Natural killer cell treated with Interleukin-12 subunit alpha and Interleukin-12 subunit beta and Interleukin-15 and Interleukin-18, amount 100 ng/mL, for 72 hours (primary cell): Measurements from ENCODE around the gene PJA1. TPM values are rescaled to one million over a fixed set of nuclear protein-coding genes. Genes with fewer than 3 reads are reported as not detected.
A peak's percentile ranks its signal among the peaks of the same experiment; 100 is the strongest.

Source experiments
- ATAC-seq, 2 donors: fragments of 150-1000 bp; cut with Tn5 transposase in 1 of 2; sonication (Bioruptor Pico), chemical (Tn5 transposase) in 1 of 2; 2 replicates each; pipeline ENCODE4 v1.10.0; 2021
- DNase-seq: peaks from one replicate; pipeline ENCODE4 v3.0.0; 2022; ENCODE audit warnings: low spot score
- H3K27ac Mint-ChIP-seq, 2 donors: 1 replicate in 1 of 2; 2 replicates in 1 of 2; pipeline ENCODE4 v1.8.0; 2022; ENCODE audit warnings: mixed read lengths in 2 of 2, mild to moderate bottlenecking in 1 of 2, moderate library complexity in 1 of 2
- H3K27me3 Mint-ChIP-seq, 2 donors: 1 replicate in 1 of 2; 2 replicates in 1 of 2; pipeline ENCODE4 v1.8.0; 2022; ENCODE audit warnings: mixed read lengths in 2 of 2
- H3K36me3 Mint-ChIP-seq: one replicate; pipeline ENCODE4 v1.8.0; 2022; ENCODE audit warnings: mixed read lengths
- H3K4me1 Mint-ChIP-seq, 2 donors: 1 replicate in 1 of 2; 2 replicates in 1 of 2; pipeline ENCODE4 v1.8.0; 2022; ENCODE audit warnings: low read depth in 2 of 2, mixed read lengths in 2 of 2, mild to moderate bottlenecking in 1 of 2
- H3K4me3 Mint-ChIP-seq: one replicate; pipeline ENCODE4 v1.8.0; 2022; ENCODE audit warnings: mixed read lengths
- H3K9me3 Mint-ChIP-seq: 2 replicates; pipeline ENCODE4 v1.8.0; 2022; ENCODE audit warnings: mixed read lengths
- total RNA-seq, 2 donors: library from RNA; stranded (reverse); gene quantifications; one replicate each; pipeline ENCODE4 v1.2.3, GENCODE V29; 2022

The PJA1 gene
- total RNA-seq, 2 donors from 2014 or later = 18.8 to 20.4 TPM

DNA sequence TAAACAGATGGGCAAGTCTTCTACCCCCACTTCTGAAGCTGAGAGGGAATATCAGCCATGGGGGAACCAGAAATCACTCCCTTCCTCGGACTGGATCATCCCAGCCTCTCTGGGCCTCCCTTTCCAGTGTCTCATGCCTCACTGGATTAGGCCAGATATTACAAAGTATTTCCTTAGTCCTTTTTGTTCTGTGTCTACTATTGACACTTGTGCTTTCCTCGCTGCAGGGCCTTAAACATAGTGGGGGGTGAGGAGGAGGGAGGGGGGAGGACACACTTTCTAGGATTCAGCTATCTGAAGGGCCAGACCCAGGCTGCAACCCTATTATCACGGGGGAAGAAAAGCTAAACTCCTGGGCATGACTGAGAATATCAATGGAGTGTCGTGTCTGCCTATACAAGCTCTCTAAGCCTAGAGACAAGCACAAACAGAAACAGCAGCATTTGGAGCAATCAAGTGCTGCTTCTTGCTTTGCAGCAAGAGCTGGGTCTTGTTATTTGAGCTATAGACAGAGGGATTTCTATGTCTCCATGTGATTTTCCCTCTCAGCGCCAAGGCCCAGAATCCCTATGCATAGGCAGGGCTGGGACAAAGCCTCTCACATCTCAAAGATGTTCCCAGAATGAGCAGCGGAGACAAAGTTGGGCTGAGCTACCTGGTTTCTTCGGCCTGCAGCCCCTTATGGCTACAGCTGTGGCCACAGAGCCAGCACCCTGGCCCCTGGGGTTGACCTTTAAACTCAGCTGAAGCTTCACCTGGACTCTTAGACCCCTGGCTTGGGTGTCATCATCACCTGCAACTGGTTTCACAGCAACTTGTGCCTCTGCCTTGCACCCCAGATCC lies 20.2 kb downstream of the PJA1 start:
- Mint-ChIP-seq H3K27ac (no peak overlapping the region), H3K36me3 (no peaks in the 10 kb centered on the region), H3K27me3 (peaks cover 0 to 5% of the 10 kb centered on the region in 2 donors), H3K4me3 (no peak overlapping the region), H3K4me1 (no peaks in the 10 kb centered on the region), H3K9me3 (no peaks in the 10 kb centered on the region)
- no peak for ATAC-seq
- no peak for DNase-seq

DNA sequence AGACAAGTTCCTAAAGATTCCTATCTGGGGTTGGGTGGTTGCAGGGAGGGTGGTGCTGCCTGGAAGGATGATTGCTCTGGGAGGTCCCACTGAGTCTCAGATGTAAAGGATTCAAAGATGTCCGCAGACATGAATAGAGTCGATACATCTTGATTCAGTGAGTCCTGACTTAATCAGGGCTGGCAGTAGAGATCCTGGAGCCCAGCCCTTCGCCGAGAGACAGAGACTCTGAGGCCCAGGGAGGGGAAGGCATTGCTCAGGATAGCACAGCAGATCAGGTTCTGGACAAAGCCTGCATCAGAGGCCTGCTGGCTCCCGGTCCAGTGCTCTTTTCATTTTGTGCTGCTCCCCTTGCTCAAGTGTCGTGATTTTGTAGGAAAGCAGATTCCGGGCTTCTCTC lies 21.7 kb downstream of the PJA1 start:
- H3K4me1 Mint-ChIP-seq = no peaks in the 10 kb centered on the region
- no peak overlapping the region for H3K27ac Mint-ChIP-seq
- peaks cover 0 to 7% of the 10 kb centered on the region in 2 donors for H3K27me3 Mint-ChIP-seq
- DNase-seq (no peak), ATAC-seq (no peak)
- no peak overlapping the region for H3K4me3 Mint-ChIP-seq
- no peaks in the 10 kb centered on the region for H3K36me3 Mint-ChIP-seq
- no peaks in the 10 kb centered on the region for H3K9me3 Mint-ChIP-seq

DNA sequence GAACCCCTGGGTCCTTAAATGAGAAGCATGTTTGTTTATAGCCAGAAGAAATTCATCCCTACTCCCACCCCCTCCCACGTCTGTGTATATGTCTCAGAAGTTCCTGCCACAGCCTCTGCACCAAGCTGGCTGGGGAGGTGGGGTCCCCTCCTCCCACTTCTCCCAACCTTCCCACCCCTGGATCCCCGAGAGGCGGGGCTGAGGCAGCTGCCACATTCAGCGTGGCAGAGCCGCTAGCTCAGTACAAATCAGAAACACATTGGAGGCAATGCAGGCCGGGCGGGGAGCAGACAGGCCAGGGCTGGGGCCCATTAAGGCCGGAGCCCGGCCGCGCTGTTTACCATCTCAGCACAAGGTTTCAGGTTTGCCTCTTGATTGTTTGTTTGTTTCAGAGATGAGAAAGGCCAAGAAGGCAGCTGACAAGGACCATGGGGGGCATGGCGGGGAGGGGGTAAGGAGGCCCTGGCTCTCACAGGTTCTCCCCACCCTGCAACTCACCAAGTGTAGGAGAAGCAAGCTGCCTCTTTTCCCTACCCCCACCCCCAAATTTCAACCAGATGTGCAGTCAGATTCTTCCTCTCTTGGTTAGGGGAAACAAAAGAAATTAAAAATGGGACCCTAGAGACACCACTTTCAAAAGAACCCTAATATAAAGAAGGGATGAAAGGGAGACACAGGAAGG lies 22.3 kb downstream of the PJA1 start:
- Mint-ChIP-seq H3K9me3 (no peaks in the 10 kb centered on the region), H3K4me1 (no peaks in the 10 kb centered on the region), H3K4me3 (no peak overlapping the region), H3K36me3 (no peaks in the 10 kb centered on the region), H3K27me3 (peaks cover 0 to 7% of the 10 kb centered on the region in 2 donors), H3K27ac (no peak overlapping the region)
- peak in 1 of 2 donors; percentile 8 for ATAC-seq
- DNase-seq = no peak

DNA sequence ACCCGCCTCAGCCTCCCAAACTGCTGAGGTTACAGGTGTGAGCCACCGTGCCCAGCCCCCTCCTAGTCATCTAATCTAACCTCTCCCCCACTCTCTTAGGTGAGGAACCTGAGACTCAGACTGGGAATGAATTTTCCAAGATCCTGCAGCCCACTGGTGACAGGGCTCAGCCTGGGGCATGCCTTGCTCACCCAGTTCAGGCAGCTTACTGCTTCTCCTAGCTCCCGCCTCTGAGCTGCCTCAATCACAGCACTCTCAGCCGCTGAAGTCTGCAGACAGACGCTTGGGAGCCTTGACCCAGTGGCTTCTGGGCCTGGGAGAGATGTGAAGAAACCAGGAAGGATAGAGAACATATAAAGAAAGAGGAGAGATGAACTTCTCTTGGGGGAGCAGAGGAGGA lies 24.4 kb downstream of the PJA1 start:
- no peak overlapping the region for H3K4me3 Mint-ChIP-seq
- no peaks in the 10 kb centered on the region for H3K36me3 Mint-ChIP-seq
- H3K27me3 Mint-ChIP-seq = peaks cover 0 to 9% of the 10 kb centered on the region in 2 donors
- H3K4me1 Mint-ChIP-seq = no peaks in the 10 kb centered on the region
- H3K27ac Mint-ChIP-seq = no peak overlapping the region
- DNase-seq (no peak), ATAC-seq (no peak)
- no peaks in the 10 kb centered on the region for H3K9me3 Mint-ChIP-seq

DNA sequence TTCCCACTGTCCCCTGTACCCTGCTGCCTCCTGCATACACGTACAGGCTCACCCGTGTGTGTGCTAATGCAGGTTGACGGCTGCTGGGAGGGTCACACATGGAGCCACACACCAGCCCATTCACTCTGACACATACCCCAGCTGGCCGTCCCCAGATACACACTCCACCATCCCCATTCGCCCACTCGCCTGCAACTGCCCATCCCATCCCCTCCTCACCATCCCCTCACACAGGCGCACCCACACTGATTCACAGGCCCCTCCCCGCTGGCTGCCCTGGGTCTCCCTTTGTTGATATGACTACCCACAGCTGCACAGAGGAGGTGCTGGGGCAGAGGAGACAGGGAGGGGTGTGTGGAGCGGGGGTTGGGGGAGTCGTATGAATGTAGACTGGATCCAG lies 25.7 kb downstream of the PJA1 start:
- Mint-ChIP-seq H3K27ac (no peak overlapping the region), H3K36me3 (no peaks in the 10 kb centered on the region), H3K4me1 (no peaks in the 10 kb centered on the region), H3K4me3 (no peak overlapping the region), H3K9me3 (no peaks in the 10 kb centered on the region), H3K27me3 (peaks cover 3 to 10% of the 10 kb centered on the region in 2 donors)
- ATAC-seq (peak in 1 of 2 donors; percentile 29), DNase-seq (no peak)

DNA sequence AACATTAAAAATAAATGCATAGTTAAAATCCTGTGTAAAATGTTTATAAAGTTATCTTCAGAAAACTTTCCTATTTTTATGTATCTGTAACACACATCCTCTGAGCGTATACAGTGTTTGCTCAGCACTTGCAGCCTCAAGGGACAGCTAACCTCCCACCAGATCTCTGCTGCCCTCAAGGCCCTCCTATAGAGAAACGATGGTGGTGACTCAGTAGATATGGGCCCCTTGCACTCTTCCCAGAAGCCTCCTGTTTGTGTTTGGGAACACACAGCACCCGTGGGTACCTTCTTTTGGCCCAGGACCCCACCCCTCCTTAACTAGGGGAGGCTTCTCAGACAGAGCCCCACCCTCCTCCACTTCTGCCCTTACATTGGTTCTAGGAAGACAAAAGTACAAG lies 26.7 kb downstream of the PJA1 start:
- no peaks in the 10 kb centered on the region for H3K4me1 Mint-ChIP-seq
- DNase-seq (no peak), ATAC-seq (no peak)
- H3K9me3 Mint-ChIP-seq = no peaks in the 10 kb centered on the region
- no peak overlapping the region for H3K4me3 Mint-ChIP-seq
- no peak overlapping the region for H3K27ac Mint-ChIP-seq
- no peaks in the 10 kb centered on the region for H3K36me3 Mint-ChIP-seq
- H3K27me3 Mint-ChIP-seq = peaks cover 13 to 17% of the 10 kb centered on the region in 2 donors

DNA sequence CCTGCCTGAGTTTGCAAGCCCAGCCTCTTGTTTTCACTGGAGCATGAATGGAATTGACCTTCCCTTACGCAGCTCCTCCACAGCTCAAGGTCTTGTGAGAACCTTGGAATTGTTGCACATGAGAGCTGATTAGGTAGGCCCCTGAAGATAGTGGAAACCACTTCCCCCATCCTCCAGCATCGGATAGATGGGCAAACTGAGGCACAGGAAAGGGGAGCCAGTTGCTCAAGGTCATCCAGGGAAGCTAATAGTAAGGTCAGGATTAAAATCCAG lies 27.2 kb downstream of the PJA1 start:
- Mint-ChIP-seq H3K9me3 (no peaks in the 10 kb centered on the region), H3K27ac (no peak overlapping the region), H3K36me3 (no peaks in the 10 kb centered on the region), H3K27me3 (peaks cover 18 to 22% of the 10 kb centered on the region in 2 donors), H3K4me1 (no peaks in the 10 kb centered on the region), H3K4me3 (no peak overlapping the region)
- ATAC-seq (no peak), DNase-seq (no peak)

DNA sequence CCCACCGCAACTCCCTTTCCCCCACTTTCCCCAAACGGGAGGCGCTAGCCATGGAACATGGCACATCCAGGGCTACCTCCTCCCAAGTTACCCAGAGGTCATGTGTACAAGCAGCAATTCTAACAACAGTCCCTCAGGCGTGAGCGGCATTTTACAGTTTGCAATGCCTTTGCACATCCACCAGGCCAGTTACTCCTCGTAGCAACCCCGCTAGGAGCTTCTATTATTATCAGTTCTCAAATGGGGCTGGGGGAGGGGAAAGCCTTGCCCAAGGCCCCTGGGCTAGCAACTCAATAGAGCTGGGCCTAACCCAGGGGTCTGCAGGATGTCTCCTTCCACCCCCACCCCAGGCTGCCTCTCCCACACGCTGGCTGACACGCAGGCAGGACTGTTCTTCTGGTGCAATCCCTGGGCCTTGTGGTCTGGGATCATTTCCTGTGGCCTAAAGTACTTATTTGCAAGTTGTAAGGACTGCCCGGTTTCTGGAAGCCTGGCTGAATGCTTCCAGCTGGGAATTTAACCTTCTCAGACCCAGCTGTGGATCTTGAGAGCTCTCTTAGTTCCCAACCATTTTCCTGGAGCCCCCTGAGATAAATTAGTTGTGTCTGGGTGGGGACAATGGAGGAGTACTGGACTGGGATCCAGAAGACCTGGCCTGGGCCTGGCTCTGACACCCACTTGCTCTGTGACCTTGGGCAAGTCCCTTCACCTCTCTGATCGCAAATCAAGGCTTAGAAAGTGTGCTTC lies 27.7 kb downstream of the PJA1 start:
- H3K27ac Mint-ChIP-seq = no peak overlapping the region
- H3K4me3 Mint-ChIP-seq = no peak overlapping the region
- peaks cover 18 to 22% of the 10 kb centered on the region in 2 donors for H3K27me3 Mint-ChIP-seq
- no peaks in the 10 kb centered on the region for H3K9me3 Mint-ChIP-seq
- H3K36me3 Mint-ChIP-seq = no peaks in the 10 kb centered on the region
- ATAC-seq (no peak), DNase-seq (no peak)
- H3K4me1 Mint-ChIP-seq = no peaks in the 10 kb centered on the region

DNA sequence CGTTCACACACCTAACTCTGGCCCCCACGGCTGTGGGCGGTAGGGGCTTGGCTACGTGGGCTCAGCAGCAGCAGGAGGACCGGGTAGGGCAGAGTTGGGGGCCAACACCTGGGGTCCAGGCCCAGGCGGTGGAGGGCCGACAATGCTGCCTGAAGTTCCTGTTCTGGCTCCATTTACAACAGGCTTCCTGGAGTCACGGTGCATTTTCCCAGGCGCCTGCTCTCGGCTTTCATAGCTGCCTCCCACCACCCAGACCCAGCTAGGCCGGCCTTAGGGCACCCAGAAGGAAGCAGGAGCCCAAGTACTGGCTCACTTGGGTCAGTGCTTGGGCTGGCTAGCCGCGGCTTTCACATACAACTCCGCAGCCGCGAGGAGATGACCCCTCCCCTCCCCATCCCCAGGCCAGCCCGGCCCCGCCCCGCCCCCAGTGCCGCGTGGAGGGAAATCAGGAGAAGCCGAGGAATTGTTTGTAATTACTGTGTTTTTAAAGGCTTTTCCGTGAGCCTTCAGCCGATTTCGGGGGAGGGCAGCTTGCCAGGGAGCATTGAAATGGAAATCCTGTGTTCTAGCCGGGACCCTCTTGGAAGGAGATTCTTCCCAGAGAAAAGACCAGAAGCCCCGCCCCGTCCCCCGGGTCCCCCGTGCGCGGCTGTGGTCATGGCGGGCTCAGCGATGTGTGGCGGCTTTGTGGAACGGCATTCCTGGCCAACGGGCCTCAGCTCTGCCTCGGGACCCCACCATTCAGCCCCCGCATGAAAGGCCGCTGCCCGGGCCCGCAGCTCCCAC lies 28.5 kb downstream of the PJA1 start:
- Mint-ChIP-seq H3K4me1 (no peaks in the 10 kb centered on the region), H3K27me3 (peaks cover 18 to 27% of the 10 kb centered on the region in 2 donors), H3K4me3 (no peak overlapping the region), H3K9me3 (no peaks in the 10 kb centered on the region), H3K36me3 (no peaks in the 10 kb centered on the region), H3K27ac (no peak overlapping the region)
- DNase-seq (no peak), ATAC-seq (no peak)

DNA sequence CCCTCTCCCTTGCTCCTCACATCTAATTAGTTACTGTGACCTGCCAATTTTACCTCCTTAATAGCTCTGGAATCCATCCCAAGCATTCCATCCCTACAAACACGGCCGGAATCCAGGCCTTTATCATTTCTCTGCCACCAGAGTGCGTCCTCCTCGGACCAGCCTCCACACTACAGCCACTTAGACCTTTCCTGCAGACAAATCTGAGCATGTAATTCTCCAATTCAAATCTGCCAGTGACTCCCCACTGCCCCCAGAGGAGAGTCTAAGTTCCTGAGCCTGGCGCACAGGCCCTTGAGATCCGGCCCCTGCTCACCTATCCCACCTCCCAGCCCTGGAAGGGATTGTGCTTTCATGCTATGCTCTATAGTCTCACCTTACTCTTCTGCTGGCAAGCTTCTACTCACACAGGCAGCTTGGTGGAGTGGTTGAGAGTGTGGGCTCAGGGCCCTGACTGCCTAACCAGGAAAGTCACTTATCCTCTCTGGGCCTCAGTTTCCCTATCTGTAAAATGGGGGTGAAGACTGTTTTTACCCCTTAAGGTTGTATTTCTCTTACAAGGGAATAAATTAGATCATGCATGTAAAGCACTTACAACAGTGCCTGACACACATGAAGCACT lies 31.2 kb downstream of the PJA1 start:
- peaks cover 18 to 30% of the 10 kb centered on the region in 2 donors for H3K27me3 Mint-ChIP-seq
- H3K4me1 Mint-ChIP-seq = no peaks in the 10 kb centered on the region
- no peaks in the 10 kb centered on the region for H3K36me3 Mint-ChIP-seq
- no peak overlapping the region for H3K4me3 Mint-ChIP-seq
- H3K27ac Mint-ChIP-seq = no peak overlapping the region
- H3K9me3 Mint-ChIP-seq = no peaks in the 10 kb centered on the region
- DNase-seq (no peak), ATAC-seq (no peak)

DNA sequence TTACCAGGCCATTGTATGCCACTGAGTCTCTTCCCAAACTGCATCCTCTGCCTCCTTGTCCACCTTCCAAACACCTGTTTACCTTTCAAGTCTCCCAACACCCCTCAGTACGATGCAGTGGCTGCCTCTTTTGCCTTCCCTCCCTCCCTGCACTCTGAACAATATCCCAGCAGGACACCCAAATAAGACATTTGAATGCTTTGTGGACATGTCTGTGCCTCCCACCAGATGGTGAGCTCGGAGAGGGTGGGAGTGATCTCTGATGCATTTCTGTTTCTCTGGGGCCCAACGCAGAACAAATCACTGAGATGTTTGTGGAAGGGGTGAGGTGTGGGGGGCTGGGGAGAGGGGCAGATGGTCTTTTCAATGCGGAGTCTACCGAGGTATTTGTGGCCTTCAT lies 33.4 kb downstream of the PJA1 start:
- Mint-ChIP-seq H3K4me3 (no peak overlapping the region), H3K36me3 (no peaks in the 10 kb centered on the region), H3K4me1 (peaks cover 3 to 4% of the 10 kb centered on the region in 2 donors), H3K9me3 (no peaks in the 10 kb centered on the region), H3K27ac (no peak overlapping the region), H3K27me3 (peaks cover 24 to 32% of the 10 kb centered on the region in 2 donors)
- DNase-seq (no peak), ATAC-seq (no peak)

DNA sequence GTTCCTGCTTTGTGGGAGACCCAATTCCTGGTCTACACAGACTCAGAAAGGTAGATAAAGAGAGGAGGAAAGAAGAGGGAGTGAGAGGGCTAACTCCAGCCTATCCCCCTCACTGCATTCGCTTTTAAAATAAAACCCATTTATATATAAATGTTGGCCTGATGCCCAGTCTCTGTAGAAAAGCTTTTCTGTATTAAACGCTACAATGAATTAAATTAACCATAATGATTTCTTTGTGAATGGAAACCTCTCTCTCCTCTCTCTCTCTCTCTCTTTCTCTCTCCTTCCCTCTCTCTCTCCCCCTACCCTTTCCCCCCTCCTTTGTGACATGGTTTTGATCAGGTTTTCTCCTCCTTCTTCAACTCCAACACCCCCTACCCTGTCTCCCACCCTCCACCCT lies 34.8 kb downstream of the PJA1 start:
- Mint-ChIP-seq H3K4me3 (no peak overlapping the region), H3K4me1 (peaks cover 3 to 4% of the 10 kb centered on the region in 2 donors), H3K27me3 (peaks cover 24 to 32% of the 10 kb centered on the region in 2 donors), H3K36me3 (no peaks in the 10 kb centered on the region), H3K27ac (no peak overlapping the region), H3K9me3 (no peaks in the 10 kb centered on the region)
- ATAC-seq (no peak), DNase-seq (no peak)

DNA sequence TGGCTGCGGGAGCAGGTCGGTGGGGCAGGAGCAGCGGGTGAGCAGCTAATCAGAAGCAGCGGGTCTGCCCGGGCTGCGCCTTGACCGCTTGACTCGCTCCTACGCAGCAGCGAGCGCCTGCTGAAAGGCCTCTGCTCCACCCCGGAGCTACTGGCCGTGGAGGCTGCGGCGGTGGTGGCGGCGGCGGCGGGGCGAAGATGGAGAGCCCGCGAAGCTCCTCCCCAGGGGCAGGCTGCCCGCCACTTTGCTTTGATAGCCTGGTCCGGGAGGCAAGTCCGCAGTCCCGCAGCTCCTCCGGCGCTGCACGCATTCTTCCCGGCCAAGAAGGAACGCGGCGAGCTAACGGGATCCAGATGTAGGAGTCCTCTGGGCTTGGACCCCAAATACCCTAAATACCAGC lies 36.7 kb downstream of the PJA1 start:
- no peak overlapping the region for H3K27ac Mint-ChIP-seq

More for the DNA sequence above, 36.7 kb downstream of the PJA1 start:
- no peak for ATAC-seq
- no peaks in the 10 kb centered on the region for H3K9me3 Mint-ChIP-seq
- no peaks in the 10 kb centered on the region for H3K36me3 Mint-ChIP-seq
- H3K27me3 Mint-ChIP-seq = peaks cover 11 to 25% of the 10 kb centered on the region in 2 donors
- no peak overlapping the region for H3K4me3 Mint-ChIP-seq
- peaks cover 3 to 4% of the 10 kb centered on the region in 2 donors for H3K4me1 Mint-ChIP-seq
- no peak for DNase-seq
